Endothelial cell of umbilical vein (primary cell): Measurements from ENCODE around the gene ZNF581. TPM values are rescaled to one million over a fixed set of nuclear protein-coding genes. Genes with fewer than 3 reads are reported as not detected.

Source experiments
- BruUV-seq: library from RNA; stranded (reverse); fragments of 400-500 nt; replicated peaks from 2 replicates; lab custom pipeline; 2021; lab: Mats Ljungman, UMichigan
- CTCF ChIA-PET: fragments of 300-600, 350-600 bp; sonication (Branson Sonifier 250); formaldehyde crosslinking; loops from one replicate; lab custom pipeline; 2021; ENCODE audit warnings: antibody characterized with exemption, inconsistent platforms; lab: Charles Lee
- POLR2A ChIA-PET: fragments of 300-600, 350-600 bp; sonication (Branson Sonifier 250); formaldehyde crosslinking; loops from one replicate; lab custom pipeline; 2021; ENCODE audit warnings: antibody characterized with exemption, inconsistent platforms; lab: Charles Lee
- DNase-seq: peaks from one replicate; pipeline ENCODE4 v3.0.0-alpha.2; 2011; ENCODE audit warnings: low read depth, low spot score
- FAIRE-seq: peaks from 2 replicates; lab custom pipeline; 2011; peaks lifted over from hg19 to GRCh38; lab: Jason Lieb, UNC
- H2AFZ ChIP-seq: 2 replicates; pipeline ENCODE4 v1.6.0; 2012; ENCODE audit warnings: low read depth, low read length, control low read depth, inconsistent platforms
- H3K27ac ChIP-seq: 2 replicates; pipeline ENCODE4 v1.5.1; 2011; ENCODE audit warnings: low read depth, mild to moderate bottlenecking, control low read depth, low read length, moderate library complexity; ENCODE audit not compliant: insufficient read depth
- H3K27me3 ChIP-seq, 2 experiments: 2 replicates each; pipeline versions ENCODE4 v1.6.0 to v1.6.1; 2011; ENCODE audit warnings: low read length in 2 of 2, mixed read lengths in 1 of 2; ENCODE audit not compliant: control insufficient read depth in 2 of 2, insufficient read depth in 2 of 2
- H3K36me3 ChIP-seq, 2 experiments: 2 replicates in 1 of 2; 3 replicates in 1 of 2; pipeline ENCODE4 v1.5.1; 2011; ENCODE audit warnings: low read length in 2 of 2, mild to moderate bottlenecking in 1 of 2, moderate library complexity in 1 of 2; ENCODE audit not compliant: control insufficient read depth in 2 of 2, insufficient read depth in 2 of 2; ENCODE audit errors: extremely low read depth in 1 of 2
- H3K4me1 ChIP-seq: 3 replicates; pipeline ENCODE4 v1.5.1; 2011; ENCODE audit warnings: mild to moderate bottlenecking, low read length; ENCODE audit not compliant: control insufficient read depth, insufficient read depth; ENCODE audit errors: extremely low read depth
- H3K4me2 ChIP-seq: 2 replicates; pipeline ENCODE4 v1.6.1; 2011; ENCODE audit warnings: low read length, control low read depth, mixed read lengths; ENCODE audit not compliant: insufficient read depth
- H3K4me3 ChIP-seq, 3 experiments: fragments of 200-600 bp in 1 of 3; sonication (generic), shearing (Covaris generic) in 1 of 3; replicated peaks in 1 of 3; 2 replicates each; pipeline ENCODE4 v1.5.1; 2011 to 2016; ENCODE audit warnings: control low read depth in 3 of 3, low read length in 3 of 3, mild to moderate bottlenecking in 2 of 3, inconsistent platforms in 1 of 3, low read depth in 1 of 3, moderate library complexity in 1 of 3; ENCODE audit not compliant: insufficient read depth in 1 of 3
- H3K79me2 ChIP-seq: 2 replicates; pipeline ENCODE4 v1.6.0; 2012; ENCODE audit warnings: low read length, inconsistent platforms; ENCODE audit not compliant: control insufficient read depth, insufficient read depth
- H3K9ac ChIP-seq: replicated peaks from 2 replicates; pipeline ENCODE3; 2011; ENCODE audit warnings: low read length, control low read depth; ENCODE audit not compliant: insufficient read depth; ENCODE audit errors: extremely low read depth
- H3K9me1 ChIP-seq: replicated peaks from 3 replicates; pipeline ENCODE4 v1.6.0; 2011; ENCODE audit warnings: mild to moderate bottlenecking, low read length; ENCODE audit not compliant: control insufficient read depth, insufficient read depth; ENCODE audit errors: extremely low read depth
- H3K9me3 ChIP-seq: replicated peaks from 2 replicates; pipeline ENCODE4 v1.5.1; 2012; ENCODE audit warnings: low read length, inconsistent platforms; ENCODE audit not compliant: control insufficient read depth, insufficient read depth
- H4K20me1 ChIP-seq: replicated peaks from 2 replicates; pipeline ENCODE3; 2011; ENCODE audit warnings: mild to moderate bottlenecking, low read length; ENCODE audit not compliant: control insufficient read depth, insufficient read depth; ENCODE audit errors: extremely low read depth
- FOS ChIP-seq: IDR thresholded peaks from 2 replicates; pipeline ENCODE4 v1.6.1; 2011; ENCODE audit warnings: mild to moderate bottlenecking, low read length, moderate library complexity, borderline replicate concordance; ENCODE audit not compliant: insufficient read depth
- MYC ChIP-seq: IDR thresholded peaks from one replicate; pipeline ENCODE4 v1.6.1; 2011; ENCODE audit warnings: mild to moderate bottlenecking, low read depth, low read length
- POLR2A ChIP-seq: IDR thresholded peaks from 2 replicates; pipeline ENCODE4 v1.6.1; 2012; ENCODE audit warnings: low read depth, mild to moderate bottlenecking, control low read depth, low read length
- POLR2AphosphoS5 ChIP-seq: IDR thresholded peaks from 2 replicates; pipeline ENCODE4 v1.6.1; 2012; ENCODE audit warnings: low read depth, mild to moderate bottlenecking, control low read depth, low read length, moderate library complexity; ENCODE audit not compliant: insufficient read depth
- dilution Hi-C: fragments of 300-500 bp; cut with MboI; formaldehyde crosslinking; loops from one replicate; pipeline ENCODE4 v1.15.0; 2019; ENCODE audit warnings: low sequenced_read_pairs; ENCODE audit not compliant: extremely low pct_ligation_motif_present
- intact Hi-C: fragments of 100-400 bp; cut with micrococcal nuclease; formaldehyde crosslinking; loops from one replicate; pipeline ENCODE4 v1.10.0; 2022
- polyA plus RNA-seq, 4 experiments: library from polyadenylated mRNA; depleted of rRNA in 3 of 4; stranded (reverse) in 3 of 4; unstranded in 1 of 4; fragments of >200 nt; gene quantifications; 2 replicates each; pipeline versions ENCODE4 v1.2.1 to v1.2.3, GENCODE V29; 2011 to 2012; ENCODE audit warnings: missing spikeins in 1 of 4
- total RNA-seq: library from RNA; stranded (reverse); gene quantifications from 2 replicates; pipeline ENCODE4 v1.2.3, GENCODE V29; 2021
- TF ChIP-seq, protein P1 (sequence below), 2 donors: IDR thresholded peaks; 1 replicate in 1 of 2; 2 replicates in 1 of 2; pipeline ENCODE4 v1.5.1; 2011; ENCODE audit warnings: low read length in 2 of 2, mild to moderate bottlenecking in 2 of 2, moderate library complexity in 2 of 2, control low read depth in 1 of 2, inconsistent platforms in 1 of 2, low read depth in 1 of 2; ENCODE audit not compliant: insufficient read depth in 1 of 2; ENCODE audit errors: extremely low read depth in 1 of 2
- TF ChIP-seq, protein P2 (sequence below): IDR thresholded peaks from 2 replicates; pipeline ENCODE4 v1.6.1; 2011; ENCODE audit not compliant: insufficient read depth, insufficient read length

The ZNF581 gene
- total and polyA plus RNA-seq, 2 donors (not counting 3 experiments of a cell fraction or from before 2014, with no cell fraction given): 31.4 to 32.3 TPM

DNA sequence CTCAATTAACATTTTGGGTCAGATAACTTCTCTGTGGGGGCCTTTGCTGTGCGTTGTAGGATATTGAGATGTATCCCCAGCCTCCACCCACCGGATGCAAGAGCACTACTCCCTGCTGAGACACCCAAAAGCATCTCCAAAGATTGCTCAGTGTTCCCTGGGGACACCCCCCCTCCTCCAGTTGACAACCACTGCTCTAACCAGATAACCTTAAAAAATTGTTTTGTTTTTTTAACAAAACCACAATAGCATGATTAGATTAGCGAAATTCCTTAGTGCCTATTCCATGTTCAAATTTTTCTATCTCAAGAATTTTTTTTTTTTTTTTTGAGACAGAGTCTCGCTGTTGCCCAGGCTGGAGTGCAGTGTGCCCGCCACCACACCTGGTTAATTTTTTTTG, 29.0 kb downstream of the ZNF581 start:
- intact Hi-C loops: no loop called here

More for the DNA sequence above, 29.0 kb downstream of the ZNF581 start:
- dilution Hi-C loops: no loop called here
- Histone ChIP-seq H3K36me3 (peaks cover 18 to 30% of the 10 kb centered on the region in 2 experiments), H4K20me1 (peaks cover 5% of the 10 kb centered on the region), H3K27me3 (no peaks in the 10 kb centered on the region), H3K9me3 (no peaks in the 10 kb centered on the region), H3K4me1 (peaks cover 25% of the 10 kb centered on the region), H3K9me1 (no peaks in the 10 kb centered on the region), H2AFZ (no peak overlapping the region), H3K79me2 (peaks cover 78% of the 10 kb centered on the region), H3K27ac (no peak overlapping the region), H3K9ac (no peak overlapping the region), H3K4me3 (no peak overlapping the region), H3K4me2 (no peak overlapping the region)
- POLR2A ChIA-PET: interaction anchor here (1.3 kb wide), 1 partner anchor 8 kb away, joined by 3 read pairs; no protein-coding TSS in a partner anchor
- no peak for TF ChIP-seq FOS
- TF ChIP-seq, protein P1, sequence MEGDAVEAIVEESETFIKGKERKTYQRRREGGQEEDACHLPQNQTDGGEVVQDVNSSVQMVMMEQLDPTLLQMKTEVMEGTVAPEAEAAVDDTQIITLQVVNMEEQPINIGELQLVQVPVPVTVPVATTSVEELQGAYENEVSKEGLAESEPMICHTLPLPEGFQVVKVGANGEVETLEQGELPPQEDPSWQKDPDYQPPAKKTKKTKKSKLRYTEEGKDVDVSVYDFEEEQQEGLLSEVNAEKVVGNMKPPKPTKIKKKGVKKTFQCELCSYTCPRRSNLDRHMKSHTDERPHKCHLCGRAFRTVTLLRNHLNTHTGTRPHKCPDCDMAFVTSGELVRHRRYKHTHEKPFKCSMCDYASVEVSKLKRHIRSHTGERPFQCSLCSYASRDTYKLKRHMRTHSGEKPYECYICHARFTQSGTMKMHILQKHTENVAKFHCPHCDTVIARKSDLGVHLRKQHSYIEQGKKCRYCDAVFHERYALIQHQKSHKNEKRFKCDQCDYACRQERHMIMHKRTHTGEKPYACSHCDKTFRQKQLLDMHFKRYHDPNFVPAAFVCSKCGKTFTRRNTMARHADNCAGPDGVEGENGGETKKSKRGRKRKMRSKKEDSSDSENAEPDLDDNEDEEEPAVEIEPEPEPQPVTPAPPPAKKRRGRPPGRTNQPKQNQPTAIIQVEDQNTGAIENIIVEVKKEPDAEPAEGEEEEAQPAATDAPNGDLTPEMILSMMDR (IDR thresholded peaks at IDR 0.05; ENCODE audit: extremely low read depth in 1 of 2, insufficient read depth in 1 of 2, low read depth in 1 of 2, low read length in 2 of 2): no peak
- TF ChIP-seq POLR2A: no peak
- TF ChIP-seq, protein P2, sequence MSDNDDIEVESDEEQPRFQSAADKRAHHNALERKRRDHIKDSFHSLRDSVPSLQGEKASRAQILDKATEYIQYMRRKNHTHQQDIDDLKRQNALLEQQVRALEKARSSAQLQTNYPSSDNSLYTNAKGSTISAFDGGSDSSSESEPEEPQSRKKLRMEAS: no peak
- no peak for TF ChIP-seq POLR2AphosphoS5
- no peak for TF ChIP-seq MYC
- CTCF ChIA-PET: interaction anchor here (1.3 to 3.8 kb wide), 4 partner anchors 15 to 185 kb away, joined by 4 to 52 read pairs (median 14); partner anchors contain the start of gene U2AF2
- no TSS peak for BruUV-seq
- DNase-seq (no peak), FAIRE-seq (no peak)
